Activated CD4-positive, alpha-beta T cell treated with anti-CD3 and anti-CD28 coated beads, Interleukin-2, Interleukin-6, amounts not matched to agents 100 ng/mL and 50 ng/mL, durations not matched to agents 16 hours and 8 hours (primary cell): ENCODE results near the gene TUBA1C.
"Not testable (repeated sequence)": the region's sequence is repeated elsewhere in the genome, so short reads cannot be mapped to it uniquely, and the experiment has no call there.

Experiments
- DNase-seq: peaks from one replicate; pipeline ENCODE4 v3.0.0-alpha.2; 2020

Gene TUBA1C

GRCh38 chr12:49255857-49256637 lies 8.8 kb upstream of the TUBA1C start:
- no peak for DNase-seq

GRCh38 chr12:49257508-49258184 lies 7.2 kb upstream of the TUBA1C start:
- DNase-seq: not testable (repeated sequence)

- DNase-seq: no peak
These were observed 5.4 kb upstream of the TUBA1C start for GRCh38 chr12:49259452-49259851.

GRCh38 chr12:49260166-49260565 lies 4.7 kb upstream of the TUBA1C start:
- DNase-seq: no peak

- no peak for DNase-seq
These were observed 4.1 kb upstream of the TUBA1C start for GRCh38 chr12:49260571-49261363.

- no peak for DNase-seq
These were observed 3.2 kb upstream of the TUBA1C start for GRCh38 chr12:49261721-49262120.

GRCh38 chr12:49263400-49263763 lies 1.5 kb upstream of the TUBA1C start:
- DNase-seq: no peak

- DNase-seq: no peak
These were observed 413 bp upstream of the TUBA1C start for GRCh38 chr12:49264466-49264872.

GRCh38 chr12:49269191-49269590 lies 4.3 kb downstream of the TUBA1C start:
- DNase-seq: not testable (repeated sequence)

- DNase-seq: no peak
These were observed 8.2 kb downstream of the TUBA1C start for GRCh38 chr12:49272790-49273725.

GRCh38 chr12:49273726-49274395 lies 9.0 kb downstream of the TUBA1C start:
- no peak for DNase-seq

GRCh38 chr12:49274396-49275069 lies 9.7 kb downstream of the TUBA1C start:
- DNase-seq: no peak

- no peak for DNase-seq
These were observed 11.7 kb downstream of the TUBA1C start for GRCh38 chr12:49276304-49277290.

- no peak for DNase-seq
These were observed 12.6 kb downstream of the TUBA1C start for GRCh38 chr12:49277466-49277865.

- no peak for DNase-seq
These were observed 14.9 kb downstream of the TUBA1C start for GRCh38 chr12:49279706-49280159.

- not testable (repeated sequence) for DNase-seq
These were observed 15.7 kb downstream of the TUBA1C start for GRCh38 chr12:49280545-49280944.

GRCh38 chr12:49282302-49282701 lies 17.4 kb downstream of the TUBA1C start:
- no peak for DNase-seq

GRCh38 chr12:49282740-49283375 lies 18.0 kb downstream of the TUBA1C start:
- DNase-seq: not testable (repeated sequence)
